Endothelial cell (in vitro differentiated cells): Measurements from ENCODE around the gene DCAF15. TPM values are rescaled to one million over a fixed set of nuclear protein-coding genes. Genes with fewer than 3 reads are reported as not detected.

Experiments
- DNase-seq: peaks from one replicate; pipeline ENCODE4 v3.0.0; 2021; ENCODE audit warnings: low spot score
- H3K27ac Mint-ChIP-seq: one replicate; pipeline ENCODE4 v1.8.0; 2021; ENCODE audit warnings: mixed read lengths, inconsistent platforms; ENCODE audit not compliant: unreplicated experiment
- H3K27me3 Mint-ChIP-seq: one replicate; pipeline ENCODE4 v1.8.0; 2021; ENCODE audit warnings: mild to moderate bottlenecking, moderate library complexity, mixed read lengths, inconsistent platforms; ENCODE audit not compliant: unreplicated experiment
- H3K36me3 Mint-ChIP-seq: one replicate; pipeline ENCODE4 v1.8.0; 2021; ENCODE audit warnings: mild to moderate bottlenecking, low read depth, mixed read lengths, inconsistent platforms; ENCODE audit not compliant: unreplicated experiment
- H3K4me1 Mint-ChIP-seq: one replicate; pipeline ENCODE4 v1.8.0; 2021; ENCODE audit warnings: mild to moderate bottlenecking, mixed read lengths, inconsistent platforms; ENCODE audit not compliant: unreplicated experiment
- H3K4me3 Mint-ChIP-seq: one replicate; pipeline ENCODE4 v1.8.0; 2021; ENCODE audit warnings: mild to moderate bottlenecking, mixed read lengths, inconsistent platforms; ENCODE audit not compliant: unreplicated experiment
- H3K9me3 Mint-ChIP-seq: one replicate; pipeline ENCODE4 v1.8.0; 2021; ENCODE audit warnings: mixed read lengths, inconsistent platforms; ENCODE audit not compliant: unreplicated experiment
- CTCF ChIP-seq: fragments of 200-600 bp; sonication (generic); IDR thresholded peaks from one replicate; pipeline ENCODE4 v1.5.0; 2021; ENCODE audit warnings: antibody characterized with exemption; ENCODE audit not compliant: unreplicated experiment
- total RNA-seq: library from RNA; stranded (reverse); fragmentation: NEBNext Ultra II Directional; extraction: Animal tissue kit (Norgen Biotek cat#: 25700); gene quantifications from one replicate; pipeline ENCODE4 v1.2.1, GENCODE V29; 2021; ENCODE audit not compliant: unreplicated experiment

Gene DCAF15
- total RNA-seq, 1 donor from 2014 or later: 53.0 TPM

DNA sequence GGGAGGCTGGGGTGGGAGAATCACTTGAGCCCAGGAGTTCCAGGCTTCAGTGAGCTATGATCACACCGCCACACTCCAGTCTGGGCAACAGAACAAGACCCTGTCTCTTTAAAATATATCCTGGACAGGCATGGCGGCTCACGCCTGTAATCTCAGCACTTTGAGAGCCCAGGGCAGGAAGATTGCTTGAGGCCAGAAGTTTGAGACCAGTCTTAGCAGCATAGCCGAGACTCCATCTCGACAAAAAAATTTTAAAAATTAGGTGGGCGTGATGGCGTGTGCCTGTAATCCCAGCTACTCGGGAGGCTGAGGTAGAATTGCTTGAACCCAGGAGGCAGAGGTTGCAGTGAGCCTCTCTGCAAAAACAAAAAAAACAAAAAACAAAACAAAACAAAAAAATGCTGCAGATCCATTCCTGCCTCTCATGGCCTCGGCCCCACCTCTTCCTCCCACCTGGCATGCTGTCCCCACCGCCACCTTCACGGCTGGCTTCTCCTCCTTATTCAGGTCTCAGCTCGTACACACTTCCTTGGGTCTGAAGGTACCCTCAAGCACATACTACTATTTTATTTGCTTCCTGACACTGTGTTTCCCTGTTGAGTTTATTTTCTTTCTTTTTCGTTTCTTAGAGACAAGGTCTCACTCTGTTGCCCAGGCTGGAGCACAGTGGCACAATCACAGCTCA is 48.5 kb downstream of the DCAF15 start:
- no peak overlapping the region for H3K4me3 Mint-ChIP-seq
- H3K9me3 Mint-ChIP-seq: no peaks in the 10 kb centered on the region
- TF ChIP-seq CTCF: no peak
- H3K27ac Mint-ChIP-seq: no peak overlapping the region
- no peak for DNase-seq
- H3K27me3 Mint-ChIP-seq: peaks cover 10% of the 10 kb centered on the region
- peaks cover 12% of the 10 kb centered on the region for H3K36me3 Mint-ChIP-seq
- no peaks in the 10 kb centered on the region for H3K4me1 Mint-ChIP-seq

GRCh38 chr19:14002571-14003250 is 50.4 kb downstream of the DCAF15 start:
- peaks cover 4% of the 10 kb centered on the region for H3K4me1 Mint-ChIP-seq
- no peak overlapping the region for H3K27ac Mint-ChIP-seq
- H3K36me3 Mint-ChIP-seq: peaks cover 12% of the 10 kb centered on the region
- no peak overlapping the region for H3K4me3 Mint-ChIP-seq
- peaks cover 15% of the 10 kb centered on the region for H3K27me3 Mint-ChIP-seq
- no peak for TF ChIP-seq CTCF
- DNase-seq: no peak
- no peaks in the 10 kb centered on the region for H3K9me3 Mint-ChIP-seq

DNA sequence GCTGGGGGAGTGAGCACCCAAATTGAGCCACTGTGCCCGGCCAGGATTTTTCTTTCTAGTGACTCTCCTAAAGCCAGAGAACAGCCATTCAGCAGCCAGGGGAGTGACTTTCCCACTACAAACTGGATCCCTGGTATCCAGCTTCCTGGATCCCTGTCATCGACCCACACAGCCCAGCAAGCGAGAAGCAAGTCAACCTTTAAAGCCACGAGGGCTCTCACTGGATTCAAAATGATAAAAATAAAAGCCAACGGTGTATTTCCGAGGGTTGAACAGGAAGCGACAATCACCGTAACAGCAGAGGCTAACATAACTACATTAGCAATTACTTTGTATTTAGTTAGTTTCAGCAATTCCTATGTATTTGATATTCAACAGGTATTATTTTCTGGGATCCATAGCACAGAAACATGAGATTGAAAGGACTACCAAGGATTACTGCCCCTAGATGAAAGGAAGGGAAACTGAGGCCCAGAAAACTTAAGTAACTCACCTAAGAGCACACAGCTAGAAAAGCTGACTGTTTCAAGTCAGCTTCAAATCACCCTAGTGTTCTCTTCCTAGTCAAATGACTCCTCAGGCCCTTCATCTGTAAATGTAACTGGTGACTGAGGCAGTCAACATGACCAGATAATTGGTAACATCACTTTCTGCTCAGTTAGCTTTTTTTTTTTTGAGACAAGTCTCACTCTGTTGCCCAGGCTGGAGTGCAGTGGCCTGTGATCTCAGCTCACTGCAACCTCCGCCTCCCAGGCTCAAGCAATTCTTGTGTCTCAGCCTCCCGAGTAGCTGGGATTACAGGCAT is 51.1 kb downstream of the DCAF15 start:
- Mint-ChIP-seq H3K9me3 (no peaks in the 10 kb centered on the region), H3K36me3 (peaks cover 12% of the 10 kb centered on the region), H3K27ac (no peak overlapping the region), H3K4me3 (no peak overlapping the region), H3K4me1 (peaks cover 5% of the 10 kb centered on the region), H3K27me3 (peaks cover 22% of the 10 kb centered on the region)
- TF ChIP-seq CTCF: no peak
- DNase-seq: no peak

GRCh38 chr19:14004619-14005348 is 52.5 kb downstream of the DCAF15 start:
- no peak for DNase-seq
- H3K27ac Mint-ChIP-seq: peak overlapping the region; percentile 89
- peaks cover 8% of the 10 kb centered on the region for H3K4me1 Mint-ChIP-seq
- H3K27me3 Mint-ChIP-seq: peaks cover 24% of the 10 kb centered on the region
- H3K9me3 Mint-ChIP-seq: no peaks in the 10 kb centered on the region
- H3K36me3 Mint-ChIP-seq: peaks cover 4% of the 10 kb centered on the region
- no peak for TF ChIP-seq CTCF
- H3K4me3 Mint-ChIP-seq: peak overlapping the region; percentile 88
